ENCODE results near the gene CASK. TPM values are rescaled to one million over a fixed set of nuclear protein-coding genes. Genes with fewer than 3 reads are reported as not detected.

The CASK gene
- total RNA-seq, 4 donors from 2014 or later, result 21.3 to 28.7 (median 24.0) TPM

- Histone ChIP-seq H3K4me1 (no peaks in the 10 kb centered on the region), H3K9me3 (no peaks in the 10 kb centered on the region), H3K27ac (replicated peaks in 1 of 4) (no peak overlapping the region), H3K27me3 (no peaks in the 10 kb centered on the region), H3K36me3 (no peaks in the 10 kb centered on the region), H3K4me3 (no peak overlapping the region)
- TF ChIP-seq POLR2AphosphoS5 (IDR thresholded peaks at IDR 0.05) (no peak), POLR2A (IDR thresholded peaks at IDR 0.05; ENCODE audit: low read depth) (no peak), EP300 (IDR thresholded peaks at IDR 0.05) (no peak), CTCF (IDR thresholded peaks at IDR 0.05) (no peak)
- no peak for DNase-seq (ENCODE audit: extremely low spot score)
- intact Hi-C loops (cut with DNase I), result no loop called here
These were observed 219.8 kb downstream of the CASK start for GRCh38 chrX:41703574-41704029.

- H3K27me3 ChIP-seq, result no peaks in the 10 kb centered on the region
- H3K4me1 ChIP-seq, result peaks cover 0 to 5% (median 0%) of the 10 kb centered on the region in 4 donors
- no peaks in the 10 kb centered on the region for H3K36me3 ChIP-seq
- H3K27ac ChIP-seq (replicated peaks in 1 of 4), result no peak overlapping the region
- H3K4me3 ChIP-seq, result no peak overlapping the region
- no peak for DNase-seq (ENCODE audit: extremely low spot score)
- intact Hi-C loops (cut with DNase I), result no loop called here
- 62% methylated on average over 7 of the region's 7 CpGs for WGBS
- TF ChIP-seq CTCF (IDR thresholded peaks at IDR 0.05), result no peak
- TF ChIP-seq POLR2AphosphoS5 (IDR thresholded peaks at IDR 0.05), result no peak
- TF ChIP-seq POLR2A (IDR thresholded peaks at IDR 0.05; ENCODE audit: low read depth), result no peak
- no peak for TF ChIP-seq EP300 (IDR thresholded peaks at IDR 0.05)
- H3K9me3 ChIP-seq, result no peaks in the 10 kb centered on the region
These were observed 227.9 kb downstream of the CASK start for GRCh38 chrX:41695426-41695825.

GRCh38 chrX:41693024-41693423 is 230.3 kb downstream of the CASK start:
- Histone ChIP-seq H3K9me3 (no peaks in the 10 kb centered on the region), H3K36me3 (no peaks in the 10 kb centered on the region), H3K27ac (replicated peaks in 1 of 4) (no peak overlapping the region), H3K27me3 (no peaks in the 10 kb centered on the region), H3K4me3 (no peak overlapping the region), H3K4me1 (peaks cover 0 to 5% (median 0%) of the 10 kb centered on the region in 4 donors)
- TF ChIP-seq EP300 (IDR thresholded peaks at IDR 0.05) (no peak), POLR2AphosphoS5 (IDR thresholded peaks at IDR 0.05) (no peak), CTCF (IDR thresholded peaks at IDR 0.05) (no peak), POLR2A (IDR thresholded peaks at IDR 0.05; ENCODE audit: low read depth) (no peak)
- 83% methylated on average over 3 of the region's 3 CpGs for WGBS
- no peak for DNase-seq (ENCODE audit: extremely low spot score)
- intact Hi-C loops (cut with DNase I), result no loop called here

DNA sequence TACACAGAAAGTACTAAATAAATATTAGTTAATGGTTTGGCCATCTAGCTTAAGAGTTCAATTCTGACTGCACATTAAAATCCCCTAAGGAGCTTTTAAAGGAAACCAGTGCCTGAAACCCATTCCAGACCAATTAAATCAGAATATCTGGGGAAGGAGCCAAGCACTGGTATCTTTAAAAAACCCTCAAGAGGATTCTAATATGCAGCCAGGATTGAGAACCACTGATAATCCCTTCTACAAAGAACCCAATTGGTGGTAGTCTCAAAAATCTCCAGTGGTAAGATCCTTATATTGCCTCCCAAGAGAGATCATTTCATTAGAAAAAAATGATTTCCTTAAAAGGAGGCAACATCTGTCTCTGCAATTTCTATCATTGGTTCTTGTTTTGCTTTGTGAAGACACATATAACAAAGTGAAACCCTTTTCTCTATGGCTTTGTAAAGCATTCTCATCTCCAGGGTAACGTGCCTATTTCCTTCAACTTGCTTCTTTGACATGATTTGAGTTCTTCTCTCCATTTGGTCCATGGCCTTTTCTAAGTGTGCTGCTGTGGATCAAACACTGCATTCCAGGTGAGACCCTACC is 231.1 kb downstream of the CASK start:
- TF ChIP-seq POLR2AphosphoS5 (IDR thresholded peaks at IDR 0.05) (no peak), EP300 (IDR thresholded peaks at IDR 0.05) (no peak), POLR2A (IDR thresholded peaks at IDR 0.05; ENCODE audit: low read depth) (no peak)
- Histone ChIP-seq H3K9me3 (no peaks in the 10 kb centered on the region), H3K27me3 (no peaks in the 10 kb centered on the region), H3K4me3 (no peak overlapping the region), H3K27ac (replicated peaks in 1 of 4) (no peak overlapping the region), H3K36me3 (no peaks in the 10 kb centered on the region), H3K4me1 (peaks cover 0 to 5% (median 0%) of the 10 kb centered on the region in 4 donors)
- intact Hi-C loops (cut with DNase I), result no loop called here
- no peak for DNase-seq (ENCODE audit: extremely low spot score)
- 61% methylated on average over 1 of the region's 1 CpG for WGBS

- 82% methylated on average over 3 of the region's 3 CpGs for WGBS
- peaks cover 0 to 5% (median 0%) of the 10 kb centered on the region in 4 donors for H3K4me1 ChIP-seq
- intact Hi-C loops (cut with DNase I), result no loop called here
- H3K27ac ChIP-seq (replicated peaks in 1 of 4), result no peak overlapping the region
- no peaks in the 10 kb centered on the region for H3K9me3 ChIP-seq
- peak overlapping the region in 1 of 4 donors; percentile 4 for H3K4me3 ChIP-seq
- H3K36me3 ChIP-seq, result no peaks in the 10 kb centered on the region
- H3K27me3 ChIP-seq, result no peaks in the 10 kb centered on the region
- DNase-seq (ENCODE audit: extremely low spot score), result no peak
- TF ChIP-seq EP300 (IDR thresholded peaks at IDR 0.05), result no peak
- TF ChIP-seq POLR2AphosphoS5 (IDR thresholded peaks at IDR 0.05), result no peak
- no peak for TF ChIP-seq POLR2A (IDR thresholded peaks at IDR 0.05; ENCODE audit: low read depth)
- TF ChIP-seq CTCF (IDR thresholded peaks at IDR 0.05), result no peak
These were observed 233.6 kb downstream of the CASK start for GRCh38 chrX:41689711-41690110.
